K562 (cell line): ENCODE measurements around the gene DGKA.

Source experiments
- CTCF ChIP-seq, 3 experiments: IDR thresholded peaks in 2 of 3; conservative IDR thresholded peaks in 1 of 3; 2 replicates each; pipeline ENCODE4 v1.5.1; 2011 to 2012; ENCODE audit warnings: low read length in 3 of 3, mild to moderate bottlenecking in 3 of 3, control low read depth in 2 of 3, improper control_type of control experiment in 1 of 3, inconsistent platforms in 1 of 3, low read depth in 1 of 3, mixed read lengths in 1 of 3, moderate library complexity in 1 of 3; ENCODE audit not compliant: insufficient read depth in 2 of 3
- NBN ChIP-seq: fragments of 450-650 bp; IDR thresholded peaks from 2 replicates; pipeline ENCODE4 v1.6.1; 2016; ENCODE audit warnings: low read depth, mild to moderate bottlenecking
- POLR2A ChIP-seq: fragments of 450-650 bp; conservative IDR thresholded peaks from 2 replicates; pipeline ENCODE4 v1.6.1; 2016
- XRCC3 ChIP-seq: fragments of 450-650 bp; IDR thresholded peaks from 2 replicates; pipeline ENCODE4 v1.6.1; 2017; ENCODE audit warnings: mild to moderate bottlenecking, moderate library complexity
- ZNF212 ChIP-seq: fragments of 450-650 bp; formaldehyde crosslinking; IDR thresholded peaks from 2 replicates; pipeline ENCODE4 v1.4.0; 2020; ENCODE audit warnings: mild to moderate bottlenecking
- ZNF609 ChIP-seq: sonication (generic); formaldehyde crosslinking; IDR thresholded peaks from 2 replicates; pipeline ENCODE4 v1.8.1; 2023; ENCODE audit warnings: missing genetic modification reagents, mild to moderate bottlenecking, borderline replicate concordance

- TF ChIP-seq ZNF609 (no peak), ZNF212 (CRISPR knock-in tag) (no peak), CTCF (IDR thresholded peaks at IDR 0.05 in 2 of 3, conservative IDR thresholded peaks at IDR 0.05 in 1 of 3; ENCODE audit: insufficient read depth in 2 of 3, low read depth in 1 of 3, low read length in 3 of 3) (no peak), NBN (no peak; the same call in 1 of the 2 replicates), POLR2A (no peak), XRCC3 (no peak)
Observed at GRCh38 chr12:55925870-55926737, 4.9 kb upstream of the DGKA start.
